Activated CD4-positive, alpha-beta T cell treated with anti-CD3 and anti-CD28 coated beads, Interleukin-2, amount 10 ng/mL, durations not matched to agents 7 days and 5 days (primary cell): ENCODE results near the gene ZSWIM1. TPM values are rescaled to one million over a fixed set of nuclear protein-coding genes. Genes with fewer than 3 reads are reported as not detected.

Source experiments
- CTCF ChIA-PET: fragments of 350-600 bp; sonication (Branson Sonifier 250); formaldehyde crosslinking; loops from one replicate; lab custom pipeline; 2021; ENCODE audit warnings: antibody characterized with exemption; lab: Charles Lee
- POLR2A ChIA-PET: fragments of 350-600 bp; sonication (Branson Sonifier 250); formaldehyde crosslinking; loops from one replicate; lab custom pipeline; 2021; ENCODE audit warnings: antibody characterized with exemption; lab: Charles Lee
- DNase-seq: peaks from one replicate; pipeline ENCODE4 v3.0.0-alpha.2; 2020
- H3K27ac Mint-ChIP-seq: one replicate; pipeline ENCODE4 v1.8.0; 2021; ENCODE audit warnings: mild to moderate bottlenecking, moderate library complexity, mixed read lengths
- H3K27me3 Mint-ChIP-seq: one replicate; pipeline ENCODE4 v1.8.0; 2021; ENCODE audit warnings: mixed read lengths
- H3K36me3 Mint-ChIP-seq: one replicate; pipeline ENCODE4 v1.8.0; 2021; ENCODE audit warnings: low read depth, mixed read lengths
- H3K4me1 Mint-ChIP-seq: one replicate; pipeline ENCODE4 v1.8.0; 2021; ENCODE audit warnings: mixed read lengths
- H3K4me3 Mint-ChIP-seq: one replicate; pipeline ENCODE4 v1.8.0; 2021; ENCODE audit warnings: mild to moderate bottlenecking, moderate library complexity, mixed read lengths
- H3K9me3 Mint-ChIP-seq: one replicate; pipeline ENCODE4 v1.8.0; 2021; ENCODE audit warnings: mixed read lengths
- total RNA-seq, 2 experiments: library from RNA; stranded (reverse); gene quantifications; one replicate each; pipeline ENCODE4 v1.2.3, GENCODE V29; 2021

ZSWIM1 gene
- total RNA-seq, 2 experiments from 2014 or later, result 9.8 to 11.5 TPM

- ChIA-PET CTCF (interaction anchor here (0.6 to 3.2 kb wide), 18 partner anchors 8 to 52 kb away, joined by 3 to 14 read pairs (median 4); partner anchors contain the start of genes CTSA, NEURL2, SPATA25 and ZNF335), POLR2A (interaction anchor here (0.6 to 0.7 kb wide), 2 partner anchors 24 to 43 kb away, joined by 3 read pairs; partner anchors contain the start of gene NEURL2)
- Mint-ChIP-seq H3K27ac (peak overlapping the region; percentile 97), H3K4me3 (peak overlapping the region; percentile 93), H3K4me1 (peaks cover 35% of the 10 kb centered on the region), H3K27me3 (no peaks in the 10 kb centered on the region), H3K36me3 (peaks cover 15% of the 10 kb centered on the region), H3K9me3 (no peaks in the 10 kb centered on the region)
- DNase-seq, result peak; percentile 72
Observed at GRCh38 chr20:45933266-45934045, 52.4 kb downstream of the ZSWIM1 start.

GRCh38 chr20:45934046-45934585 lies 53.1 kb downstream of the ZSWIM1 start:
- Mint-ChIP-seq H3K9me3 (no peaks in the 10 kb centered on the region), H3K36me3 (peaks cover 16% of the 10 kb centered on the region), H3K4me1 (peaks cover 36% of the 10 kb centered on the region), H3K4me3 (peak overlapping the region; percentile 93), H3K27me3 (no peaks in the 10 kb centered on the region), H3K27ac (peak overlapping the region; percentile 97)
- DNase-seq, result no peak
- ChIA-PET POLR2A (interaction anchor here (0.6 to 0.8 kb wide), 2 partner anchors 13 to 43 kb away, joined by 3 to 5 read pairs; partner anchors contain the start of gene NEURL2), CTCF (interaction anchor here (0.7 to 3.2 kb wide), 15 partner anchors 9 to 397 kb away, joined by 3 to 14 read pairs (median 4); partner anchors contain the start of genes CTSA, NEURL2, ZNF335 and ZSWIM1)

Other genes with a start within 250 kb of the ZSWIM1 start
- gene WFDC9, start 249.9 kb upstream of the ZSWIM1 start, total RNA-seq, result not detected
- not detected for gene WFDC11, start 211.0 kb upstream of the ZSWIM1 start, total RNA-seq
- not detected for gene WFDC13, start 179.2 kb upstream of the ZSWIM1 start, total RNA-seq
- gene WFDC10B, start 176.2 kb upstream of the ZSWIM1 start, total RNA-seq, result not detected
- gene SPINT4, start 158.9 kb upstream of the ZSWIM1 start, total RNA-seq, result not detected
- gene WFDC3, start 89.3 kb upstream of the ZSWIM1 start, total RNA-seq, result not detected
- gene DNTTIP1, start 89.3 kb upstream of the ZSWIM1 start, total RNA-seq, result 10 to 100 TPM; 32.0 to 33.5 TPM
- 100 to 1,000 TPM; 232 to 244 TPM for gene UBE2C, start 68.6 kb upstream of the ZSWIM1 start, total RNA-seq
- not detected for gene TNNC2, start 53.9 kb upstream of the ZSWIM1 start, total RNA-seq
- under 1 TPM; 0.72 to 0.87 TPM for gene SNX21, start 47.4 kb upstream of the ZSWIM1 start, total RNA-seq
- gene ACOT8, start 23.8 kb upstream of the ZSWIM1 start, total RNA-seq, result 10 to 100 TPM; 35.0 to 35.6 TPM
- 1 to 10 TPM; 6.2 to 6.4 TPM for gene ZSWIM3, start 23.6 kb upstream of the ZSWIM1 start, total RNA-seq
- under 1 TPM; 0.56 to 0.84 TPM for gene SPATA25, start 6.4 kb downstream of the ZSWIM1 start, total RNA-seq
- 1 to 10 TPM; 2.6 TPM for gene NEURL2, start 10.0 kb downstream of the ZSWIM1 start, total RNA-seq
- gene CTSA, start 10.1 kb downstream of the ZSWIM1 start, total RNA-seq, result 10 to 100 TPM; 64.9 to 76.3 TPM
- under 1 TPM; 0.81 to 0.82 TPM for gene PLTP, start 30.9 kb downstream of the ZSWIM1 start, total RNA-seq
- 10 to 100 TPM; 44.0 to 44.6 TPM for gene PCIF1, start 53.5 kb downstream of the ZSWIM1 start, total RNA-seq
- 10 to 100 TPM; 40.4 to 41.2 TPM for gene ZNF335, start 91.0 kb downstream of the ZSWIM1 start, total RNA-seq
- gene MMP9, start 127.7 kb downstream of the ZSWIM1 start, total RNA-seq, result not detected
- under 1 TPM; 0.42 to 0.87 TPM for gene SLC12A5, start 148.0 kb downstream of the ZSWIM1 start, total RNA-seq
- gene NCOA5, start 208.7 kb downstream of the ZSWIM1 start, total RNA-seq, result 10 to 100 TPM; 30.9 to 35.0 TPM
- 1 to 10 TPM; 1.1 to 1.5 TPM for gene CD40, start 237.1 kb downstream of the ZSWIM1 start, total RNA-seq